Endothelial cell of umbilical vein (primary cell): ENCODE results near the gene RRP8. TPM values are rescaled to one million over a fixed set of nuclear protein-coding genes. Genes with fewer than 3 reads are reported as not detected.

Experiments used
- Bru-seq: library from RNA; stranded (reverse); fragments of 400-500 nt; gene quantifications from one replicate; lab custom pipeline; 2021; lab: Mats Ljungman, UMichigan
- BruChase-seq, 2 experiments: library from RNA; stranded (reverse); fragments of 400-500 nt; gene quantifications; one replicate each; lab custom pipeline; 2021; lab: Mats Ljungman, UMichigan
- BruUV-seq: library from RNA; stranded (reverse); fragments of 400-500 nt; replicated peaks from 2 replicates; lab custom pipeline; 2021; lab: Mats Ljungman, UMichigan
- CTCF ChIA-PET: fragments of 300-600, 350-600 bp; sonication (Branson Sonifier 250); formaldehyde crosslinking; loops from one replicate; lab custom pipeline; 2021; ENCODE audit warnings: antibody characterized with exemption, inconsistent platforms; lab: Charles Lee
- POLR2A ChIA-PET: fragments of 300-600, 350-600 bp; sonication (Branson Sonifier 250); formaldehyde crosslinking; loops from one replicate; lab custom pipeline; 2021; ENCODE audit warnings: antibody characterized with exemption, inconsistent platforms; lab: Charles Lee
- DNase-seq: peaks from one replicate; pipeline ENCODE4 v3.0.0-alpha.2; 2011; ENCODE audit warnings: low read depth, low spot score
- FAIRE-seq: peaks from 2 replicates; lab custom pipeline; 2011; peaks lifted over from hg19 to GRCh38; lab: Jason Lieb, UNC
- H2AFZ ChIP-seq: 2 replicates; pipeline ENCODE4 v1.6.0; 2012; ENCODE audit warnings: low read depth, low read length, control low read depth, inconsistent platforms
- H3K27ac ChIP-seq: 2 replicates; pipeline ENCODE4 v1.5.1; 2011; ENCODE audit warnings: low read depth, mild to moderate bottlenecking, control low read depth, low read length, moderate library complexity; ENCODE audit not compliant: insufficient read depth
- H3K27me3 ChIP-seq, 2 experiments: 2 replicates each; pipeline versions ENCODE4 v1.6.0 to v1.6.1; 2011; ENCODE audit warnings: low read length in 2 of 2, mixed read lengths in 1 of 2; ENCODE audit not compliant: control insufficient read depth in 2 of 2, insufficient read depth in 2 of 2
- H3K36me3 ChIP-seq, 2 experiments: 2 replicates in 1 of 2; 3 replicates in 1 of 2; pipeline ENCODE4 v1.5.1; 2011; ENCODE audit warnings: low read length in 2 of 2, mild to moderate bottlenecking in 1 of 2, moderate library complexity in 1 of 2; ENCODE audit not compliant: control insufficient read depth in 2 of 2, insufficient read depth in 2 of 2; ENCODE audit errors: extremely low read depth in 1 of 2
- H3K4me1 ChIP-seq: 3 replicates; pipeline ENCODE4 v1.5.1; 2011; ENCODE audit warnings: mild to moderate bottlenecking, low read length; ENCODE audit not compliant: control insufficient read depth, insufficient read depth; ENCODE audit errors: extremely low read depth
- H3K4me2 ChIP-seq: 2 replicates; pipeline ENCODE4 v1.6.1; 2011; ENCODE audit warnings: low read length, control low read depth, mixed read lengths; ENCODE audit not compliant: insufficient read depth
- H3K4me3 ChIP-seq, 3 experiments: fragments of 200-600 bp in 1 of 3; sonication (generic), shearing (Covaris generic) in 1 of 3; replicated peaks in 1 of 3; 2 replicates each; pipeline ENCODE4 v1.5.1; 2011 to 2016; ENCODE audit warnings: control low read depth in 3 of 3, low read length in 3 of 3, mild to moderate bottlenecking in 2 of 3, inconsistent platforms in 1 of 3, low read depth in 1 of 3, moderate library complexity in 1 of 3; ENCODE audit not compliant: insufficient read depth in 1 of 3
- H3K79me2 ChIP-seq: 2 replicates; pipeline ENCODE4 v1.6.0; 2012; ENCODE audit warnings: low read length, inconsistent platforms; ENCODE audit not compliant: control insufficient read depth, insufficient read depth
- H3K9ac ChIP-seq: replicated peaks from 2 replicates; pipeline ENCODE3; 2011; ENCODE audit warnings: low read length, control low read depth; ENCODE audit not compliant: insufficient read depth; ENCODE audit errors: extremely low read depth
- H3K9me1 ChIP-seq: replicated peaks from 3 replicates; pipeline ENCODE4 v1.6.0; 2011; ENCODE audit warnings: mild to moderate bottlenecking, low read length; ENCODE audit not compliant: control insufficient read depth, insufficient read depth; ENCODE audit errors: extremely low read depth
- H3K9me3 ChIP-seq: replicated peaks from 2 replicates; pipeline ENCODE4 v1.5.1; 2012; ENCODE audit warnings: low read length, inconsistent platforms; ENCODE audit not compliant: control insufficient read depth, insufficient read depth
- H4K20me1 ChIP-seq: replicated peaks from 2 replicates; pipeline ENCODE3; 2011; ENCODE audit warnings: mild to moderate bottlenecking, low read length; ENCODE audit not compliant: control insufficient read depth, insufficient read depth; ENCODE audit errors: extremely low read depth
- EZH2 ChIP-seq: IDR thresholded peaks from 2 replicates; pipeline ENCODE4 v1.6.1; 2012; ENCODE audit warnings: borderline replicate concordance, low read depth, mild to moderate bottlenecking, moderate library complexity, low read length, inconsistent platforms; ENCODE audit not compliant: severe bottlenecking
- GATA2 ChIP-seq: IDR thresholded peaks from 2 replicates; pipeline ENCODE4 v1.7.0; 2011; ENCODE audit warnings: low read depth, mild to moderate bottlenecking, moderate library complexity, mixed read lengths, low read length; ENCODE audit not compliant: insufficient read length, insufficient read depth
- JUN ChIP-seq: IDR thresholded peaks from 2 replicates; pipeline ENCODE4 v1.6.1; 2011; ENCODE audit warnings: borderline replicate concordance, low read depth; ENCODE audit not compliant: insufficient read length, insufficient read depth
- MYC ChIP-seq: IDR thresholded peaks from one replicate; pipeline ENCODE4 v1.6.1; 2011; ENCODE audit warnings: mild to moderate bottlenecking, low read depth, low read length
- POLR2A ChIP-seq: IDR thresholded peaks from 2 replicates; pipeline ENCODE4 v1.6.1; 2012; ENCODE audit warnings: low read depth, mild to moderate bottlenecking, control low read depth, low read length
- POLR2AphosphoS5 ChIP-seq: IDR thresholded peaks from 2 replicates; pipeline ENCODE4 v1.6.1; 2012; ENCODE audit warnings: low read depth, mild to moderate bottlenecking, control low read depth, low read length, moderate library complexity; ENCODE audit not compliant: insufficient read depth
- dilution Hi-C: fragments of 300-500 bp; cut with MboI; formaldehyde crosslinking; loops from one replicate; pipeline ENCODE4 v1.15.0; 2019; ENCODE audit warnings: low sequenced_read_pairs; ENCODE audit not compliant: extremely low pct_ligation_motif_present
- intact Hi-C: fragments of 100-400 bp; cut with micrococcal nuclease; formaldehyde crosslinking; loops from one replicate; pipeline ENCODE4 v1.10.0; 2022
- long read RNA-seq: library from polyadenylated mRNA; stranded (forward); transcript quantifications from one replicate; pipeline ENCODE4 v2.0.0, GENCODE V29; 2021
- polyA minus RNA-seq, 3 experiments: library from RNA; depleted of rRNA, polyadenylated mRNA; stranded (reverse); fragments of >200 nt; gene quantifications; 1 replicate in 1 of 3; 2 replicates in 2 of 3; pipeline ENCODE4 v1.2.3, GENCODE V29; 2011
- polyA plus RNA-seq, 4 experiments: library from polyadenylated mRNA; depleted of rRNA in 3 of 4; stranded (reverse) in 3 of 4; unstranded in 1 of 4; fragments of >200 nt; gene quantifications; 2 replicates each; pipeline versions ENCODE4 v1.2.1 to v1.2.3, GENCODE V29; 2011 to 2012; ENCODE audit warnings: missing spikeins in 1 of 4
- total RNA-seq: library from RNA; stranded (reverse); gene quantifications from 2 replicates; pipeline ENCODE4 v1.2.3, GENCODE V29; 2021
- TF ChIP-seq, protein P1 (sequence below): IDR thresholded peaks from 2 replicates; pipeline ENCODE4 v1.6.1; 2011; ENCODE audit not compliant: insufficient read depth, insufficient read length
- TF ChIP-seq, protein P2 (sequence below), 2 donors: IDR thresholded peaks; 1 replicate in 1 of 2; 2 replicates in 1 of 2; pipeline ENCODE4 v1.5.1; 2011; ENCODE audit warnings: low read length in 2 of 2, mild to moderate bottlenecking in 2 of 2, moderate library complexity in 2 of 2, control low read depth in 1 of 2, inconsistent platforms in 1 of 2, low read depth in 1 of 2; ENCODE audit not compliant: insufficient read depth in 1 of 2; ENCODE audit errors: extremely low read depth in 1 of 2

The RRP8 gene
- 19.4 and 23.3 TPM in 2 replicates for total RNA-seq
- polyA plus RNA-seq, result 6.4 and 7.2 TPM in 2 replicates
- 10.6 and 12.4 TPM in 2 replicates for polyA plus RNA-seq (2011; cell fraction: cytosol; rRNA removed)
- polyA plus RNA-seq (2011; cell fraction: nucleus; rRNA removed), result 19.6 and 20.2 TPM in 2 replicates
- polyA plus RNA-seq (2012), result 14.6 and 18.5 TPM in 2 replicates
- 8.9 and 14.9 TPM in 2 replicates for polyA minus RNA-seq
- polyA minus RNA-seq (2011; cell fraction: cytosol; rRNA and poly(A)+ RNA removed), result 11.8 TPM
- polyA minus RNA-seq (2011; cell fraction: nucleus; rRNA and poly(A)+ RNA removed), result 15.7 and 17.2 TPM in 2 replicates
- Bru-seq, nascent RNA, result percentile 82 among the genes with signal in this experiment
- percentile 94 among the genes with signal in this experiment for BruChase-seq, experiment 1, labeled RNA remaining after a 6-hour chase
- BruChase-seq, experiment 2, labeled RNA remaining after a 2-hour chase, result percentile 94 among the genes with signal in this experiment
- long read RNA-seq, full-length matches to known transcripts, result 36 of 54 reads
- long read RNA-seq, partial matches to known transcripts, result 3 of 54 reads
- long read RNA-seq, other reads (novel, unspliced or antisense), result 15 of 54 reads

DNA sequence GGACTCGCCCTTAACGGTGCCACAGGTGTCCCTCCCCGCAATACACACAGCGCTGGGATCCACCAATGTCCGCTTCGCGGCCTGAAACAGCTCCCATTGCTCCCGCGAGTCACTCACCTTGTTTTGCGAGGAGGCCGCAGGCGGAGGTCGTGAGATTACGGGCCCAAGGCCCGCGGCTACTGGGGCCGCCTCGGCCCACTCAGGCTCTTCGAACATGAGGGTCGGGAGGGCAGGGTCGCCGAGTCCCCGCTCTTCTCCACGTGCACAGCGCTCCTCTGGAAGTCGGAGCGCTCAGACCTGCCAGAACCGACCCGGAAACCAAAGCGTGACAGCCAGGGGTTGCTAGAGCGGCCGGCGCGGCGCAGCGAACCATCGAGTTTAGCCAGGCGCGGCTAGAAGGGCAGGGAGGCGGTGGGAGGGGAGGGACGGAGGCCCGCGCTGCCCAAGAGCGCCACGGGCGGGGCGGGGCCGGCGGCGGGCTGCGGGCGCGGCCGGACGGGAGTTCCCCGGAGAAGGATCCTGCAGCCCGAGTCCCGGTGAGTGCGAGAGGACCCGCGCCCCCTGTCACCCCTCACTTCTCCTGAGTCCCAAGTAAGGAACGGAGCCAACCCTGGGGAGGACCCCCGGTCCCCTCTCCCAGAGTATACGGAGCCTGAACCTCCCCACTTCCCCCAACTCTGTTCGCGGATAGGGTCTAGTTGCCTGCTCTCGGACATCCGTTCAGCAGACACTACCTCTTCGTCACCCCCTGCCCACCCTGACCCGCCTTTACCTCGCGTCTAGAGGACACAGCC lies at the start of gene RRP8, which contains the start of gene ILK:
TSS of gene RRP8 (minus strand) at position 330 of the 794 bp plus-strand sequence. CDS start at position 216, 114 bp downstream.
TSS of gene ILK (plus strand) at position 488 of the 794 bp plus-strand sequence. CDS start 498 bp downstream, outside the sequence.
- intact Hi-C loops (loop anchor here (1.0 to 2.0 kb wide), 8 partner anchors 9 to 281 kb away; partner anchors contain the start of genes MRPL17 and TAF10), dilution Hi-C loops (no loop called here)
- POLR2A ChIA-PET, result interaction anchor here (0.8 to 1.4 kb wide), 2 partner anchors 15 to 32 kb away, joined by 3 to 6 read pairs; partner anchors contain the start of gene TPP1
- Histone ChIP-seq H3K27me3 (no peaks in the 10 kb centered on the region), H3K27ac (peak within 1 kb of the TSS; percentile 83), H3K9ac (peak within 1 kb of the TSS; percentile 79), H3K4me2 (peak within 1 kb of the TSS; percentile 91), H3K4me1 (peaks cover 44% of the 10 kb centered on the region), H3K9me3 (no peaks in the 10 kb centered on the region), H3K36me3 (peaks cover 26 to 28% of the 10 kb centered on the region in 2 experiments), H2AFZ (peak within 1 kb of the TSS; percentile 83), H3K9me1 (no peaks in the 10 kb centered on the region), H3K79me2 (peaks cover 88% of the 10 kb centered on the region), H4K20me1 (peaks cover 3% of the 10 kb centered on the region), H3K4me3 (peak within 1 kb of the TSS; percentile 62 to 97 (median 90))
- CTCF ChIA-PET, result interaction anchor here (0.6 to 7.7 kb wide), 23 partner anchors 9 to 225 kb away, joined by 3 to 122 read pairs (median 5); partner anchors contain the start of genes ARFIP2, MRPL17, TAF10 and TIMM10B
- FAIRE-seq (peak; percentile 89), DNase-seq (peak; percentile 93)
- TF ChIP-seq GATA2 (no peak), POLR2A (peak; percentile 87), POLR2AphosphoS5 (peak; percentile 98), MYC (peak; percentile 83), EZH2 (no peak), JUN (no peak)
- TF ChIP-seq, protein P1, sequence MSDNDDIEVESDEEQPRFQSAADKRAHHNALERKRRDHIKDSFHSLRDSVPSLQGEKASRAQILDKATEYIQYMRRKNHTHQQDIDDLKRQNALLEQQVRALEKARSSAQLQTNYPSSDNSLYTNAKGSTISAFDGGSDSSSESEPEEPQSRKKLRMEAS, result peak; percentile 59
- TF ChIP-seq, protein P2, sequence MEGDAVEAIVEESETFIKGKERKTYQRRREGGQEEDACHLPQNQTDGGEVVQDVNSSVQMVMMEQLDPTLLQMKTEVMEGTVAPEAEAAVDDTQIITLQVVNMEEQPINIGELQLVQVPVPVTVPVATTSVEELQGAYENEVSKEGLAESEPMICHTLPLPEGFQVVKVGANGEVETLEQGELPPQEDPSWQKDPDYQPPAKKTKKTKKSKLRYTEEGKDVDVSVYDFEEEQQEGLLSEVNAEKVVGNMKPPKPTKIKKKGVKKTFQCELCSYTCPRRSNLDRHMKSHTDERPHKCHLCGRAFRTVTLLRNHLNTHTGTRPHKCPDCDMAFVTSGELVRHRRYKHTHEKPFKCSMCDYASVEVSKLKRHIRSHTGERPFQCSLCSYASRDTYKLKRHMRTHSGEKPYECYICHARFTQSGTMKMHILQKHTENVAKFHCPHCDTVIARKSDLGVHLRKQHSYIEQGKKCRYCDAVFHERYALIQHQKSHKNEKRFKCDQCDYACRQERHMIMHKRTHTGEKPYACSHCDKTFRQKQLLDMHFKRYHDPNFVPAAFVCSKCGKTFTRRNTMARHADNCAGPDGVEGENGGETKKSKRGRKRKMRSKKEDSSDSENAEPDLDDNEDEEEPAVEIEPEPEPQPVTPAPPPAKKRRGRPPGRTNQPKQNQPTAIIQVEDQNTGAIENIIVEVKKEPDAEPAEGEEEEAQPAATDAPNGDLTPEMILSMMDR (IDR thresholded peaks at IDR 0.05; ENCODE audit: extremely low read depth in 1 of 2, insufficient read depth in 1 of 2, low read depth in 1 of 2, low read length in 2 of 2), result no peak
- no TSS peak for BruUV-seq
